Stimulated activated CD8-positive, alpha-beta memory T cell treated with anti-CD3 and anti-CD28 coated beads, Interleukin-4, amount 100 ng/mL, for 4 hours (primary cell): ENCODE measurements around the gene LRRTM2.
"Not testable (repeated sequence)": the region's sequence is repeated elsewhere in the genome, so short reads cannot be mapped to it uniquely, and the experiment has no call there.

Experiments
- DNase-seq, 2 donors: peaks; one replicate each; pipeline ENCODE4 v3.0.0-alpha.2; 2020; ENCODE audit warnings: low read depth in 2 of 2, low spot score in 1 of 2

The LRRTM2 gene, protein sequence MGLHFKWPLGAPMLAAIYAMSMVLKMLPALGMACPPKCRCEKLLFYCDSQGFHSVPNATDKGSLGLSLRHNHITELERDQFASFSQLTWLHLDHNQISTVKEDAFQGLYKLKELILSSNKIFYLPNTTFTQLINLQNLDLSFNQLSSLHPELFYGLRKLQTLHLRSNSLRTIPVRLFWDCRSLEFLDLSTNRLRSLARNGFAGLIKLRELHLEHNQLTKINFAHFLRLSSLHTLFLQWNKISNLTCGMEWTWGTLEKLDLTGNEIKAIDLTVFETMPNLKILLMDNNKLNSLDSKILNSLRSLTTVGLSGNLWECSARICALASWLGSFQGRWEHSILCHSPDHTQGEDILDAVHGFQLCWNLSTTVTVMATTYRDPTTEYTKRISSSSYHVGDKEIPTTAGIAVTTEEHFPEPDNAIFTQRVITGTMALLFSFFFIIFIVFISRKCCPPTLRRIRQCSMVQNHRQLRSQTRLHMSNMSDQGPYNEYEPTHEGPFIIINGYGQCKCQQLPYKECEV

DNA sequence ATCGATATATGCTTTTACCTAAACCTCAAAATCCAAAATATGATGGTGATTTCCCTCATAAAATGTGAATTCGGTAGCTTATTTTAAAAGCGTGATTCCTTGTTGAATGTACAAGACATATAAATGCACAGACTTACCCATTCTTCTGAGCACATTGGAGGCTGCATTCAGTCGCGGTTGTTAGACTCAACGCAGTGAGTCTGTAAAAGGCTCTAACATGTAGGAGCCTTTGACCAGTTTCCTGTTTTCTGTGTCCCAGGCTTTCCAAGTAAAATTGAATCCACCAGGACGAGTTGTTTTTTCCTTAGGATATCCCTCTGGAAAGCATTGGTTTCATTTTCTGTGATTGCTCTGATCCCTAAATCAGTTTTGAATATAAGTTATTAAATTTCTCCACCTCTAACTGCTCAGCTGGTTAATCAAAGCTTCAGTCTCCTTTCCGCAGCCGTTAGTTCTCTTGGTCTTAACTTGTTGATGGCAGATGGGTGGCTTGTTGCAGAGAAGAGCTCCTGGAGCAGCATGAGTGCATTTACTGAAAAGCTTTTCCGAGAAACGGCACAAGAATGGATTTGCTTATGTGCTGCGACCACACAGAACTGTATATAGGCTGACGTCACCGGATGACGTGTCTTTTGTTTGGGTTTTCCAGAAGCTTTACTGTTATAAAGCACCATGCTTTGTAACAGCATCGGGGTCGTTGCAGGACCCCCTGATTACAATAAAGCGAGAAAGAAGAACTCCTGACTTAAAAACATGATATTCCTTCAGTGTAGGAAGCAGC lies at the start of gene LRRTM2:
Gene LRRTM2 (minus strand): TSS at position 565 of the 781 bp plus-strand sequence. CDS start 424 bp downstream, at position 141.
- DNase-seq = no peak

DNA sequence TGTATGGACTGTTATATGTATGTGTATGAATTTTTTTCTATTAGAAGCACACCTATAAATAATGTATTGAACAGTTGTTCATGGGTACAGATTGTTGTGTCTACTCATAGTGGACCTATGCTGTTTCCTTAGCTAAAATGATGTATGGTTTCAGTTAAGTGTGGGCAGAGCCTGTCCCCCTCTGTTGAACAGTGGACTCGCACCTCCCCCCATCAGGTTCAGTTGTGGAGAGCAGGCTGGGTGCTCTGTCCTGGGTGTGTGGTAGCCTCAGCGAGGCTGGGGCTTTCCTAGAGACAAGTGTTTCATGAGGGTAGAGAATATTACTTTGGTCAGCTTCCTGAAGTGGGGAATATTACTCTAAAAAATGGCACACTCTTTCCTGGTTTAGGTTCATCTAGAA lies 47.4 kb upstream of the LRRTM2 start:
- DNase-seq = no peak

DNA sequence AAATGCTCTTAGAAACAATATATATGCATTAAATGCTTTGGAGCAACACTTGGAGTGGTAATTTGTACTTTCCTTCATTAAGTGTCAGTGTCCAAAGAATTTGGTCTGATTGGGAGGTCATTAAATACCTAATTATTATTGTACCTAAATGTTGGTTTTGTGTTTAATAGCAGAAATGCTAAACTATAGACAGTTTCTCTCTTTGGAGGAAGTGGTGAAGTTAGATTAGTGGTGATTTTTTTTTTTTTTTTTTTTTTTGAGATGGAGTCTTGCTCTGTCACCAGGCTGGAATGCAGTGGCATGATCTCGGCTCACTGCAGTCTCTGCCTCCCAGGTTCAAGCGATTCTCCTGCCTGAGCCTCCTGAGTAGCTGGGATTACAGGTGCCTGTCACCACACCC lies 46.2 kb upstream of the LRRTM2 start:
- not testable (repeated sequence) for DNase-seq

DNA sequence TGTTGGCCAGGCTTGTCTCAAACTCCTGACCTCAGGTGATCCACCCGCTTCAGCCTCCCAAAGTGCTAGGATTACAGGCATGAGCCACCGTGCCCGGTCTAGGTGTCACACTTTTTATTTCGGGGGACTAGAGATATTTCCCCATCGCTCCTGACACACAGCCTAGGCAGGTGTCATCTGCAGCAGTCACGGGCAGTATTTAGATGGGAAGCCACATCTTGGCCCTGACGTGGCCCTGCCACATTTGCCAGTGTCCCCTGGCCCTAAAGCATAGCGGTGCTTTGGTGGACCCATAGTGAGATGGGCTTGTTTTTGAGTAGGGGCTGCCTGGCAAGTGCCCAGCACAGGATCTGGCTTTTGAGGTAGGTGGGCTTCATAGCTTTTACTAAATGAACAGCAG lies 45.0 kb upstream of the LRRTM2 start:
- no peak for DNase-seq

DNA sequence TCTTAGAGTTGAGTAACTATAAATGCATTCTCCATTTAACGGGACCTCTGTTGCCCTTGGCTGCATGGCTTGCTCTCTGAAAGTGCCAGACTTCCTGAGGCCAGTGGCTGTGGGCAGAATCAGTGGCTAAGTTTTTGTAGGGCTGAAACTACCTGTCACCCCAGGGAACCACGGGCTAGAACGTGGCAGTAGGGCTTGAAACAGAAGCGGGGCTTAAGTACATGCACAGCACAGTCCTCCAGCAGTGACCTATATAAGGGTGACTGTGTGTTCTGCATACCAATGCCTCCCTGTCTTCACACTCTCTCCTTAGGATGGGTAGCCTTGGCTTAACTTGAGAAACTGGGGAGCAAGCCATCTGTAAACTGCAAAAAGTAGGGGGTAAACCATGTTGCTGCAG lies 43.6 kb upstream of the LRRTM2 start:
- DNase-seq = no peak

DNA sequence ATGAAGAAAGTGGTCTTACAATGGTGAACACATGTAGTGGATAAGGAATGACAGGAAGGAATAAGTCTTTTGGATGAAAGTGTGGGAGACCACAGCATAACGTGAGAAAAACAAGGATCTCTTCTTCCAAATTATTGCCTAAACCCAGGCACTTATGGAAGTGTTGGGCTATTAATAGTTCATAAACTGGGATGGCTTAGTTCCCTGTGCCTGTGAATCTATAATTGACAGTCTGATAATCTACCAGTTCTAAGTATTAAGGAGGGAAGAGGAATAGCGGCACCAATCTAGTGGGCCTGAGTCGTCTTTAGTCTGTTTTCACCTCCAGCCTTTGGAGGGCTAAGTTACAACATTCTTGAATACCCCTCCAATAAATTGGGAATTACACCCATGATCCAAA lies 39.2 kb upstream of the LRRTM2 start:
- no peak for DNase-seq

DNA sequence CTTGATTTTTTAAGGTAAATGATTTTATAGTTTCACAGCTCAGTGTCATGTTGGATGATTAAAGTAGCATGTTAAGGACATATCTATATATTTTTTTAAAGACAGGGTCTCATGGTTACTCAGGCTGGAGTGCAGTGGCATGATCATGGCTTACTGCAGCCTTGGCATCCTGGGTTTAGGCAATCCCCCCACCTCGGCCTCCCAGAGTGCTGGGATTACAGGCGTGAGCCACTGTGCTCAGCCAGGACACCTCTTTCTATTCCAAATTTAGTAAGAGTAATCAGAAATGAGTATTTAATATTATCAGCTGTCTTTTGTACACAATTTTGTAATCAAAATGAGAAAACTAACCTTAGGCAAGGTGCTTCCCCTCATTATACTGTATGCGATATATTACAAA lies 38.6 kb upstream of the LRRTM2 start:
- DNase-seq = no peak

DNA sequence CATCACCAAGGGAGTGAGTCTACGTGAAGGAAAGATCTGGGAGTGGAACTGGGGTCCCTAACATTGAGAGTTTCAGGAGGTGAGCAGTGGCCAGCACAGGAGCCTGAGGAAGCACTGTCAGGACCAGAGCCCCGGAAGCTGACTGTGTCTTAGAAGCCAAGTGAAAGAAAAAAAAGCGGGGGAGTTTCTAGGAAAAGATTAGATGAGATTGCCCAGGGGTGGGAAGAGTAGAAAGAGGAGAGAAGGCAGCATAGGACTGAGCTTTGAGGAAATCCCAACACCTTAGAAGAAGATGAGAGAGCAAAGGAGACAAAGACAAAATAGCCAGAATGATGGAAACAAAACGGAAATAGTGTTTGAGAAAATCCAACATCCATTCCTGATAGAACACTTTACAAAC lies 37.0 kb upstream of the LRRTM2 start:
- DNase-seq = no peak

DNA sequence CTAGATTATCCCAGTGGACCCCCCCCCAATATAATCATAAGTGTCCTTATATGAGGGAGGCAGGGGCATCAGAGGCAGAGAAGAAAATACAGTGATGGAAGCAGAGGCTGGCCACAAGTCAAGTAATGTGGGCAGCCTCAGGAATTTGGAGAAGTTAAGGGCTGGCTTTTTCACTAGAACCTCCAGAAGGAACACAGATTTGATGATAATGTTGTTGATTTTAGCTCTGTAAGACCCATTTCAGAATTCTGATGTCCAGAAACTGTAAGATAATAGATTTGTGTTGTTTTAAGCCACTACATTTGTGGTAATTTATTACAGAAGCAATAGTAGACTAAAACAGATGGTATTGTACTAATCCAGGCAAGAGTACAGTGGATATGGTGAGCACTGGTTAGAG lies 36.3 kb upstream of the LRRTM2 start:
- no peak for DNase-seq

DNA sequence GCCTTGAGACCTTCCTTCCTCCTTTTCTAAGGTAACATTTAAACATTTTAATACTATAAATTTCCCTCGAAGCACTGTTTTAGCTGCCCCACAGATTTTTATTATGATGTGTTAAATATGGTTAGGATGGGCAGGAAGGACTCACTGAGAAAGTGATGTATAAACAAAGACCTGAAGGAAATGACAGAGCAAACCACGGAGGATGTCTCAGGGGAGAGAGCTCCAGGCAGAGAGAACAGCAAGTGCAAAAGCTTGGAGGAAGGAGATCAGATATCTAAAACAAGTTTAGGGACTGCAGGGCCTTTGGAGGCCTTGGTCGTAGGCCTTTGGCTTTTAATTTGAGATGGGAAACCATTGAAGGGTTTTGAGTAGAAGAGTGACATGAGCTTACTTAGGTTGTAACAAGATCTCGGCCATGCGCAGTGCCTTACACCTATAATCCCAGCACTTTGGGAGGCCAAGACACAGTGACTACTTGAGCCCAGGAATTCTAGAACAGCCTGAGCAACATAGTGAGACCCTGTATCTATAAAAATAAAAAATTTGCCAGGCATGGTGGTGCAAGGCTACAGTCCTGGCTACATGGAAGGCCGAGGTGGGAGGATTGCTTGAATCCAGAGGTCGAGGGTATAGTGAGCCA lies 35.5 kb upstream of the LRRTM2 start:
- no peak for DNase-seq

DNA sequence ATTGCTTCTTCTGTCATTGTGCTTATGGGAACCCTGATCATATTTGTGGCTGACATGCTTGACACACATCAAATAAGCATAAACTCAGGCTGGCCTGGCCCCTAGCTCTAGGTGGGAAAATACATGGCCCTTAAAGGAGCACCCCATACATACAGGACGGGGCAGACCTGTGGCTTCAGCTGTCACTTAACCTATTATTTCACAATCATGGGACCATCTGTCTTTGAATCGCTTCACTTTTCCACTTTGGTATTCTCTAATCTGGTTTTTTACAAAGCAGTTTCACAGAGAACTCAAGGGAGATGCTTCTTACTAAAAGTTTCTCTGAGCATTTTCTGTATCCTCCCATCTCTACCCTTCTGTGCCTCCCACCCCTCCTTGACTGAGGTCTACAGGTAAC lies 34.6 kb upstream of the LRRTM2 start:
- no peak for DNase-seq

DNA sequence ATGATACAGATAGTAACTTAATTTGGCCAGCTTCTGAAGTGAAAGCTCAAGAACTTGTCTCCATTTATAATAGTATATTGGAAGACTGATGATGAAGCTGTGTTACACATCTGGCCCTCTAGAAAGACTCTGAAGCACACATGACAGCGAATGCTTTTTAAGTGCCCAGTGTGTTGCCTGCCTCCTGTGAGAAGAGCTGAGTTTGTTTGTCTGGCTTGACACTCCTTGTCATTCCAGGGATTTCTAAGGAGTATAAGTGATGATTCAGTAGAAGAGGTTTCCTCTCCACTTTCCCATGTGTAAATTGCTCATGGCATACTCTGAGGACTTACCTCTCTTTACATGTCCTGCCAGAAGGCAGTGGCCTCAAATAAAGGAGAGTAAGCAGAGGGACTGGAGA lies 30.4 kb upstream of the LRRTM2 start:
- DNase-seq = no peak

DNA sequence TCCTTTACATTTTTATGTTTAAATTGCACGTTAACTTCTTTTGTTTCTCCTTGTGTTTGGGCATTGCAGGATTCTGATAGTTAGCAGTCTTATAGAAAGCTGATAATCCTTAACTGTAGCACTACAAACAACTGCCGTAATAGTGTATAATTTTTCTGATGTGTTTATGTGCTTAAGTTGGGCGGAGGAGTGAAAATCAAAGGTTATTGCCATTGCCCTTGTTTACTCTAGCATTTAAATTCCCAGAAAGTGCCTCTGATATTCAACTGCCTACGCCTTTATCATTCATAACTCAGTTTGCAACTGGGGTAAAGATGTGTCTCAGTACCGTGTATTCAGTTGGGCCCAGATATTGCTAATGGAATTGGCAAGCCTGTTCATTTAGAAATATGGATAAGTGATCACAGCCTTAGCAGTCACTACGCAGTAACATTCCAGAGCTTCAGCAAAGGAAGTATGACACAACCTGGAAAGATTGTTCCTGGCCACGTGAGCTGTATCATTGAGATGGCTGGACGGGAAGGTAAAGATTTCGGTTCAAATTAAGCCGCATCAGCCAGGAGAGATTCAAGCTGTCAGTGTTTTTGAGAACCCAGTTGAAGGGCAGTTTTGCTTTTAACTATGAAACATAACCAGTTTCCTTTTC lies 28.1 kb upstream of the LRRTM2 start:
- DNase-seq = no peak

DNA sequence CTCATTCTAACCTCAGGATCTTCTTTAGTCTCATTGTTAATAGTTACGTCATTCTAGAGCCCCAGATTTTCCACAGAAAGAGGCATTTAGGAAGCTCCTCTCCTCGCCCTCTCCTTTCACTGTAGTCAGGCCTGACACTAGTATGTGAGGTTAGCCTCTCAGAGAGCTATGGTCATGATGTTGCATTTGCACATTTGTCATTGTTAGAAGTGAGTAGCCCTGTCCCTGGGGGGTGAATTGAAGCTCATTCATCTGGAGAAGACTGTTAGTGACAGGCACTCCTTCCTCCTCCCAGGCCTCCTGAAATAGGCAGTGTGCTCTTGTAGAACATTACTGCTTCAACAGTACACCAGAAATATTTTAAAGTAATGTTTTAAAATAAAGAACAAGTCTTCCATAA lies 26.6 kb upstream of the LRRTM2 start:
- DNase-seq = no peak

DNA sequence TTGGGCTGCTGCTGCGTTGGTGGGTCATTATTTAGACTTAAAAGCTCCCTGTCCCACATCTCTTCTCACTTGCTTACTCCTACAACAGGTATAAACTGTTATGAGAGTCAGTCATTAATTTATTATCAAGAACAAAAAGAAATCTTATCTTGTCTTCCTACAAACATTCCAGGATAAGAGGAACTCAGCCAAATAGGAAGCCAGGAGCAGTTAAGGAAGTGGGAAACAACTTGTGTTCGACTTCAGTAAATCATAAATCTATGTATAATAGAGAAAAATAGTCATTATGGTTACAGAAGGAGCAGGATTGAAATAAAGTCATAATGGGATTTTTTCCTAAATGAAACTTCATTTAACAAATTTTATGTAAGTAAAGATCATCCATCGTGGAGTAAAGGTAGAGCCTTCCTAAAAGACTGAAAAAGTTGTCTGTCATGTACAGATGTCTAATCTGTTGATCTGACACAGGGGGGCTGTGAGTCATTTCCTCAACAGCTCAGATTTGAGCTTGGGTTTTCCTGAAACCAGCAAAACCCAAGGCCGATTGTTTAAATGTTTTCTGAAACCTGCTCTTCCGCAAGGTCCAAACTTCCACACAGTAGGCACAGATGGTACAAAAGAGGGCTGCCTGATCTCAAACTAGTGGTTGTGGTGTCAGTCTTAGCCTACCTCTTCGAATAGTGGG lies 25.3 kb upstream of the LRRTM2 start:
- no peak for DNase-seq

DNA sequence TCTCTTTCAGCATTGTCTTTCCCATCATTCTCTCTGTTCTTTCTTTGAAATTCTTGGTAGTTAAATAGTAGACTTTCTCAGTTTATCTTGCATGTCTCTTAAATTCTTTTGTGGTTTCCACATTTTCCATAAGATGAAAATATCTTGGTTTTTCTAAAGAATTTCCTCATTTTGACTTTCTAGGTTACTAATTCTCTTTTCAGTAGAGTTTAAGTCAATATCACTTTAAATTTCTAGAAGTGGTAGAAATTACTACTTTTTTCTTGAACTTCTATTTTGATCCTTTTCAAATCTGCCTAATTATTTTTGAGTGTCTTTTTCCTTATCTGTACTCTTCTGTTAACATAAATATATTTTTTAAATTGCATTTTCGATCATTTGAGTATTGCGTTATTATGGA lies 23.6 kb upstream of the LRRTM2 start:
- DNase-seq = no peak

DNA sequence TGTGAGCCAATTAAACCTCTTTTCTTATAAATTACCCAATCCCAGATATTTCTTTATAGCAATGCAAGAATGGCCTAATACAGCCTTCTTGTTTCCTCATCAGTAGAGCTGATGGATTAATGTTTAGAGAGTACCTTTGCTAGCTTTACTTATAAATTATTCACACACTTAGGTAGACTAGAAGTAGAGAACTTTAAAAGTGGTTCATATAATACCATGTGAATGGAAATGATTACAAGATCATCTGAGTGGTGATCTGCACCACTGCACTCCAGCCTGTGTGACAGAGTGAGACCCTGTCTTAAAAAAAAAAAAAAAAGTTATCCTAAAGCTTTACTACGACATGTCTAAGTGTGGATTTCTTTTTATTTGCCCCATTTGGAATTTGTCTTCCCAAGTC lies 23.2 kb upstream of the LRRTM2 start:
- DNase-seq = no peak

DNA sequence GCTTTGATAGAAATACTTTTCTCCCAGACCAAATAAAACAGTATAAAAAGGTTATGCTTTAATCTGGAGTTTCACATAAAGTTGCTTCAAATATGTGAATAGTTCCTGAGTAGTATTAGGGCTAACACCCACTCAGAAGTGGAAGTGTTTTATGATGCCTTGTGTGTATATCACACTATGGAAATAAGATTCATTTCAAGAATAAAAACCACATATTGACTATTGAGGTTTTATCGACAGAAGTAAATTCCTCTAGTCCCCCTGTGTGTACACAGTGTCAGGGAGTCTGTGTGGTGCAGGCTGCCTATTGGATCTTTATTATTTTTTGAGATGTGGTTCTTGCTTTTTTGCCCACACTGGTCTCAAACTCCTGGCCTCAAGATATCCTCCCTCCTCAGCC lies 20.8 kb upstream of the LRRTM2 start:
- no peak for DNase-seq

DNA sequence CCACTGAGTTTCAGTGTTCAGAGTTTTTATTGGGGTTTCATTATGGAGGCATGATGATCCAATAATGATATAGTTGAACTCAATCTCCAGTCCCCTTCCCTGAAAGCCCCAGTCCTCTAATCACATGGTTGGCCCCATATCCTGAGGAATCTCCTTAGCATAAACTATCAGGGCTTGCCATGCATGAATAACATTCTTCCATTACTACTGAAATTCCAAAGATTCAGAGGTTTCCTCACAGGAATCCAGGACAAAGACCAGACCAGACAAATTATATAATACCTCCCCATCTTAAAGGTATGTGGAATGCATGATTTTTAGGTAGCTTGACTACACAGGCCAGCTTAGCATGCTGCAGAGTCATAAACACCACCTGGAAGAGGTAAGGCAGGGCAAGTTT lies 15.5 kb upstream of the LRRTM2 start:
- no peak for DNase-seq

DNA sequence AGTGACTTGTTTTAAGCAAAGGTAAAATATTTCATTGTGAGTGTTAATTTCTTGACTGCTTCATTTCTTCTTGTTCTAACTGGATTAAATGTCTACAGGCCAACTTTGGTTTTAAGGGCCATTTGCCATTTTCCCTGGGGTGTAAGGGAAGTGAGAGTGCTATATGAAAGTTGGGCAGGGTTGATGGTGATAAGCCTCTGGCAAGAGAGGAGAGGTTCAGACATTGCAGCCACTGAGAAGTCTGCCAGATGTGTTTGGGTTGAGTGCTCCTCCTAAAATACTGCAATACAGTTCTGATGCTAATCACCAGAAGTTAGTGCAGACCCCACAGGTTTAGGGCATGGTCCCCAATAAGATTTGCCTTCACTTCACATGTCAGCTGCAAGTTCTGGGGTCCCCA lies 14.9 kb upstream of the LRRTM2 start:
- DNase-seq = no peak

DNA sequence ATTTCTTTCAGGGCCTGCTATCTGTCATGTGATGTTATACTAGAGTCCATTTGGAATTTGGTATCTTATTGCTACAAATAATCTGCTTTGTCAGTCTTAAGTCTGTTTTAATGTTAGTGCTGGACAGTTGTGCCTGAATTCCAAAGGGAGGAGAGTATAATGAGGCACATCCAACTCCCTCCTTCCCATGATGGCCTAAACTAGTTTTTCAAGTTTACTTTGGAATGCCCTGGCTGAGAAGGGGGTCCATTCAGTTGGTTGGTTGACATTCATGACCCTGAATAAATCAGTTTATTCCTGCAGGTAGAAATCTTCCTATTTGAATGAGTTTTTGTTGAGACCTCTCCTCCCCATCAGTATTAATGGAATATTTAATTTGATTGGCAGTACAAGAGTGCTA lies 9.4 kb upstream of the LRRTM2 start:
- no peak for DNase-seq
